Endometrial microvascular endothelial cells (primary cell): Measurements from ENCODE around the gene GOLGA6L2. TPM values are rescaled to one million over a fixed set of nuclear protein-coding genes. Genes with fewer than 3 reads are reported as not detected.
"Not testable (repeated sequence)": the region's sequence is repeated elsewhere in the genome, so short reads cannot be mapped to it uniquely, and the experiment has no call there.

Experiments
- in situ Hi-C: cut with HindIII; loops from 2 replicates; pipeline ENCODE4 v1.10.0; 2017; ENCODE audit warnings: low sequenced_read_pairs, low pct_unique_long_range_greater_than_20kb; ENCODE audit errors: inconsistent ontology term
- total RNA-seq: library from RNA; depleted of rRNA; stranded (reverse); fragments of >200 nt; gene quantifications from one replicate; pipeline ENCODE4 v1.2.3, GENCODE V29; 2015; ENCODE audit errors: inconsistent ontology term

GOLGA6L2 gene
- total RNA-seq, 1 donor from 2014 or later = not detected

DNA sequence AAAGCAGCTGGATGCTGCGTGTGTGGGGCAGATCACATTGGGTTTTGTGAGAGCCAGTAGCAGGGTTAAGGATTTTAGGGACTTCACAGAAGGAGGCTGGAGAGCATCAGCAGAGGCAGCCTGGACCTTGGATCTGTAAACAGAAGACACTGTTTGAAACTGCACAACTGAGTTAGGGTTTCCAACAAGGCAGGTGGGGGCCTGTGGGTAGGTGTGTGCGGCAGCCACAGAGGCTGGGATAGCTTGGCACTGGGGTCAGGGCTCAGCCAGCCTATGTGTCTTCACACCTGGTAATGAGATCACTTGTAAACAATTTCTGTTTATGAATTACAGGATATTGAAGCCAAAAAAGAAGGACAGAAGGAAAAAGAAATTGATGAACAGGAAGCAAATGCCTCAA, 12.3 kb downstream of the GOLGA6L2 start:
- in situ Hi-C loops = not testable (repeated sequence)

- in situ Hi-C loops = not testable (repeated sequence)
Observed at GRCh38 chr15:23425327-23425726, 21.7 kb downstream of the GOLGA6L2 start.

DNA sequence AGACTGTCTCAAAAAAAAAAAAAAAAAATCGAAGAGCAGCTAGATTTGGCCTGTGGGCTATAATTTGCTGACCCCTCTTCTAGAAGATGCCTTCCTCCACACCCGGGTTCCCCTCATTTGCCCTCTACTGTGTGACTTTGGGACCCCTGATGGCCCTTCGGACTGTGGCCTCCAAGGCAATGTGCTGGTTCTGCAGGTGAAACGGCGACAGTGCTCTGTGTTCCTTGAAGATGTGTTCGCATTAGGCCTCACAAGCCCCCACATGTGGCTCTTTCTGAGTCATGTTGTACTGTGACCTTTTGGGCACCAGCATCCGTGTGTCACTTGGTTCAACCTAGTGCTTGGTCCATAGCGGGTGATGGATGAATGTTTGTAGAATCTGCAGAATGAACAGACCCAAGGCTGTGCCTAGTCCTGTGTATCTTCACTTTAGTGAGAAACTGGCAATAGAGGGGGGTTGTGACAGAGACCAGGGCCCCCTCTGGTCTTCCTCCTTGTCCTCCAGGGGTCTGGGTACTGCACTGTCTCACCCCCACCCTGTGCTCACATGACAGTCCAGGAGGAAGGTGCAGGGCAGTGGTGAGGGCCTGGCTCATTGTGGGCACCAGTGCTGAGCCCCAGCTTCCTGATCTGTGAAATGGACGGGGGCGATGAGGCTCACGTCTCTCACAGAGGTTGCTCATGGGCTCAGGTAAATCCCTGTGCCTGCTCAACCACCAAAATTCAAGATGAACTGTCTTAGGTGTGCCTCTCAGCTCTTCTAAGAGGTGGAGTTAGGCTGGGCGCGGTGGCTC, 22.7 kb downstream of the GOLGA6L2 start:
- in situ Hi-C loops = no loop called here

- in situ Hi-C loops = no loop called here
Observed at GRCh38 chr15:23422946-23423708, 23.9 kb downstream of the GOLGA6L2 start.

- in situ Hi-C loops = no loop called here
Observed at GRCh38 chr15:23422099-23422945, 24.7 kb downstream of the GOLGA6L2 start.

DNA sequence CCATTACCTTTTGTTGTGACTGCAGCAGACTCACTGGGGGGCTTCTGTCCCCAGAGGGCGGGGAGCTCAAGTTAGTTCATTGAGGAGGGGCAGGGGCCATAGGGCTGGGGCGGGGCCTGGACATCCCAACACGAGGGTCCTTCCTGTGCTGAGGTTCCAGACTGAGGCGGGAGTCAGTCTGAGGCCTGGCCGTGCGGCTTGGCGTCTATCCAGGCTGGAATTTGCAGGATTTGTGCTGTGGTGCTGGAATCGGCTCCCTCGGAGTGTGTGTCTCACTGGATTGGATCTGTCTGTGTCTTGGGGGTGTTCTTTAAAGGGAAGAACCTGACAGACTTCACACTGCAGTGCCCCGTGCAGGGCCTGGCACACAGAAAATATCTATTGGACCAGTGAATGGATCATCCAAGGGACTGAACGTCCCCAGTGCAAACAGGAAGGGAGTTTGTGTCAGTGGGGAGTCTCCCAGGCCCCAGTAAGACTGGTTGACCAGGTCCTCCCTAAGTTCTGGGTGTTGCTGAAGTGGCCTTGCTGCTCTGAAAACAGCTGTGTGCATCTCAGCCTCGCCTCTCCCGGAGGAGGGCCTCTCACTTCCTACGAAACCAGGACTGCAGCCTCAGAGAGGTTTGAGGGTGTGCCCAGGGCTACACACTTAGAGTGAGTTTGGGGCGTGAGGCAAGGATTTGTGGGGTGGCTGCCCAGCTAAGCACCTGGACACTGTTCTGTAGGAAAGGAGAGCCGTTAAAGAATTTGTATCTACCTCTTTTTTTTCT, 26.1 kb downstream of the GOLGA6L2 start:
- in situ Hi-C loops = no loop called here

GRCh38 chr15:23416349-23417276, 30.4 kb downstream of the GOLGA6L2 start:
- in situ Hi-C loops = no loop called here

DNA sequence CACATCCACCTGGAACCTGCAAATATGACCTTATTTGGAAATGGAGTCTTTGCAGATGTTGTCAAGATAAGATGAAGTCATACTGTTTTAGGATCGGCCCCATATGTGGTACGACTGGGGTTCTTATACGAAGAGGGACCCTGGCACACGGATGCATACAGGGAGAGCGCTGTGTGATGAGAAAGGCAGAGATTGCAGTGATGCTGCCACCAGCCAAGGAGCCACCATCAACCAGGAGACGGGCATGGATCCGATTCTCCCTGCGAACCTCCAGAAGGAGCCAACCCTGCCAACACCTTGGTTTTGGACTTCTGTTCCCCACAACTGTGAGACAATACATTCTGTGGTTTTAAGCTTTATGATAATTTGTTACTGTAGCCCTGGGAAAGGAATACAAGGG, 31.2 kb downstream of the GOLGA6L2 start:
- in situ Hi-C loops = not testable (repeated sequence)

DNA sequence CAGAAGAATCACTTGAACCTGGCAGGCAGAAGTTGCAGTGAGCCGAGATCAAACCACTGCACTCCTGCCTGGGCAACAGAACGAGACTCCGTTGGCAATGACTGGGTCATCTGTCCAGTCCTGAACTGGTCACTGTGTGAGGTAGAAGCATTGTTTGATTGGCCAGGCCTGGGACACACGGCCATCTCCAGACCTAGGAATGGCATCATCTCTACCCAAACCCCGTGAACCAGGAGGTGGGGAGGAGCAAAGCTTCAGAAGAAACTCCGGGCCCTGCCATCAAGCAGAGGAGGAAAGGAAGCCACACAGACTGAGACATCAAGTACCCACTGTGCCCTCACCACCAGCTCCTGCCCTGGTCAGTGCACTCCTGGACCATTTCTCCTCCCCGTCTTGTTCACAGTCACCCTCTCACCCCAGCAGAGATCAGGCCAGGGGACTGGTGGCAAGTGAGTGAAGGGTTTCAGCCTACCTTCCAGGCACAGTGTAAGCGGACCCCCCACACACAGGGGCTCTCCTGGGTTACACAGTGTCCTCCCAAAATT, 31.6 kb downstream of the GOLGA6L2 start:
- in situ Hi-C loops = no loop called here

DNA sequence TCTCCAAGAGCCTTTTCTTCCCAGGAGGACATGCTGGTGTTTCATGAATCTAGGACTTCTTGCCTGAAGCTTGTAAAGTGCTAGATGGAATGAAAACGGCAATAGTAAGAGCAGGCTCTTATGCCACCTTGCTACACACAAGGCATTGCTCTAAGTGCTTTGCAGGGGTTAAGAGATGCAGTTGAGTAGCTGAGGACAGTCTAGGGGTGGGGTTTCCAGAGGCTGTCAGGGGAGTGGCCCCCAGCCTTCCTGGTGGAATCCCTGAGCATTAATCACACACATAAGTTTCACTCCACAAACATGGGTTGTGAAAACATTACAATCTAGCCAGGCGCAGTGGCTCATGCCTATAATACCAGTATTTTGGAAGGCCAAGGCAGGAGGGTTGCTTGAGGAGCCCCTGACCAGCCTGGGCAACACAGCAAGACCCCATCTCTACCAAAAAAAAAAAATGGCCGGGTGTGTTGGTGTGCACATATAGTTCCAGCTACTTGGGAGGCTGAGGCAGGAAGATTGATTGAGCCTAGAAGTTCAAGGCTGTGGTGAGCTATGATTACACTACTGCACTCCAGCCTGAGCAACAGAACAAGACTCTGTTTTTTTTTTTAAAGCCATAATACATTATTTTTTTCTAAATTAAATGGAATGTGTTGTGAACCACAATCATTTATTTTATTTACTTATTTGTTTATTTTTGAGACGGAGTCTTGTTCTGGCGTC, 34.0 kb downstream of the GOLGA6L2 start:
- in situ Hi-C loops = not testable (repeated sequence)

DNA sequence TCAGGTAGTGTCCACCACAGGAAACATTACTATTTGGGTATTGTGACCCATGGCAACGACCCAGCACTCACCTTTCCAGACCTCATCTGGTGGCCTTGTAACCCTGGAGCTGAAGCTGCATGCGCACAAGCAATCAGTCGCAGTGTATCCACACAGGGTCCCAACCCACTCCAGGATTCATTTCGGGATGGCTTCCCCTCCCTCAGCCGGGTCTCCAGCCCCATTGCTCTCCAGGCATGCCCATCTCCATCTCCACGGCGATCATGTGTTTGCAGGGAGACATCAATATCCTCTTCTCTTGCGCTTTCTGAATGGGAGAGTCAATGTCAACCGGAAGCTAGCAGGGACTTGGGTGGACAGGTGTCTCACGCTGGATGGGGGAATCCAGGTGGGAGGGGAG, 35.2 kb downstream of the GOLGA6L2 start:
- in situ Hi-C loops = no loop called here

- in situ Hi-C loops = no loop called here
Observed at GRCh38 chr15:23403550-23403949, 43.5 kb downstream of the GOLGA6L2 start.

DNA sequence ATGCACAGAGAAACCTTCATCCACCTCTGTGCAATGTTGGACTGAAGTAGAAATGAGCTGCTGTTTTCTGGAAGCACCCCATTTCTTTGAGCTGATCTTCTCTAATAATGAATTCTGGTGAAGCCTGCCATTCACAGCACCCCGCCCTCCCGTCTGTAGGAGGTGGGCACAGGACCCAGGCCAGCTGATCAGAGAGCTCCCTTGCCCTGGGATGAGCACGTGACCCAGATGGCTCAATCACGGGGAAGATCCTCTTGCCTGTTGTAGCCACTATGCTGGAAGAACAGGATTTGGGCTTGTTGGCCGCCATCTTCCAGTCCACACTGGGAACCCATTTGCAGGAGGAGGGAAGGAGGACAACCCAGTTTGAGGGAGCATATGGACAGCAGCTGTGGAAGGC, 44.5 kb downstream of the GOLGA6L2 start:
- in situ Hi-C loops = no loop called here

DNA sequence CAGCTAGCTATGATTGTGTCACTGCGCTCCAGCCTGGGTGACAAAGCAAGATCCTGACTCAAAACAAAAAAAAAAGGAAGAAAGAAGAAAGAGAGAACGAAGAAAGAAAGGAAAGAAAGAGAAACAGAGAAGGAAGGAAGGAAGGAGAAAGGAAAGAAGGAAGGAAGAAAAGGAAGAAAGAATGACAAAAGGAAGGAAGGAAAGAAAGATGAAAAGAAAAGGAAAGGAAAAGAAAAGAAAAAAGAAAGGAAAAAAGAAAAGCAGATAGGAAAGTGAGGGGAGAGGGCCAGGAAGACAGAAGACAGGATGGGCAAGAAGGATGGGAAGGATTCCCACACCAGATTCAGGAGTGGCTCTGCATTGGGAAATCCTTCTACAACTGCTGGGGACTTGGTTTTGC, 44.9 kb downstream of the GOLGA6L2 start:
- in situ Hi-C loops = no loop called here

DNA sequence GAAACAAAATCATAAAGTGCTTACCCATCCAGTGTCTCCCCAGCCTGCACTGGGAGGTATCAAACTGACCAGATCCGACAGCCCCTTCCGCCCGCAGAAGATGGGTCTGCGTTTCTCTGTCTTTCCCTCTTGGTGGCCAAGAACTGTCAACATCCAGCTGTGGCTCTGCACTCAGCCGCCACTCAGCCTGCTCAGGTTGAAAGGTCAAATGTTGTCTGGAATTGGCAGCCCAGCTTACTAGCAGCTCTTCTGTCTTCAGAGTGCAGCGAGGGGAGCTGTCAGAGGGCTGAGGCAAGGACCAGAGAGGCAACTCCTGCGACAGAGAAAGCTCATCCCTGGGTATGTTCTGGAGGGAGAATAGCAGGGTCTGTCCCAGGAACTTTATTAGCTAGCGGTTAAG, 45.4 kb downstream of the GOLGA6L2 start:
- in situ Hi-C loops = no loop called here

- in situ Hi-C loops = not testable (repeated sequence)
Observed at GRCh38 chr15:23399207-23399606, 47.8 kb downstream of the GOLGA6L2 start.

GRCh38 chr15:23398357-23398756, 48.7 kb downstream of the GOLGA6L2 start:
- in situ Hi-C loops = not testable (repeated sequence)
